VCaP (cell line): ENCODE measurements around the gene PPP6R3.

Source experiments
- H3K27ac ChIP-seq: fragments of 450-650 bp; 2 replicates; pipeline ENCODE4 v1.5.1; 2017
- CTCF ChIP-seq: fragments of 450-650 bp; conservative IDR thresholded peaks from 2 replicates; pipeline ENCODE4 v1.5.1; 2017; ENCODE audit warnings: mild to moderate bottlenecking, moderate library complexity

The PPP6R3 gene

GRCh38 chr11:68653486-68654430, 193.2 kb downstream of the PPP6R3 start:
- no peak overlapping the region for H3K27ac ChIP-seq
- no peak for TF ChIP-seq CTCF

GRCh38 chr11:68654978-68655377, 194.4 kb downstream of the PPP6R3 start:
- TF ChIP-seq CTCF: no peak
- H3K27ac ChIP-seq: no peak overlapping the region

- no peak for TF ChIP-seq CTCF
- no peak overlapping the region for H3K27ac ChIP-seq
These were observed 194.9 kb downstream of the PPP6R3 start for GRCh38 chr11:68655406-68655805.

- TF ChIP-seq CTCF: no peak
- no peak overlapping the region for H3K27ac ChIP-seq
These were observed 195.3 kb downstream of the PPP6R3 start for GRCh38 chr11:68655806-68656205.

DNA sequence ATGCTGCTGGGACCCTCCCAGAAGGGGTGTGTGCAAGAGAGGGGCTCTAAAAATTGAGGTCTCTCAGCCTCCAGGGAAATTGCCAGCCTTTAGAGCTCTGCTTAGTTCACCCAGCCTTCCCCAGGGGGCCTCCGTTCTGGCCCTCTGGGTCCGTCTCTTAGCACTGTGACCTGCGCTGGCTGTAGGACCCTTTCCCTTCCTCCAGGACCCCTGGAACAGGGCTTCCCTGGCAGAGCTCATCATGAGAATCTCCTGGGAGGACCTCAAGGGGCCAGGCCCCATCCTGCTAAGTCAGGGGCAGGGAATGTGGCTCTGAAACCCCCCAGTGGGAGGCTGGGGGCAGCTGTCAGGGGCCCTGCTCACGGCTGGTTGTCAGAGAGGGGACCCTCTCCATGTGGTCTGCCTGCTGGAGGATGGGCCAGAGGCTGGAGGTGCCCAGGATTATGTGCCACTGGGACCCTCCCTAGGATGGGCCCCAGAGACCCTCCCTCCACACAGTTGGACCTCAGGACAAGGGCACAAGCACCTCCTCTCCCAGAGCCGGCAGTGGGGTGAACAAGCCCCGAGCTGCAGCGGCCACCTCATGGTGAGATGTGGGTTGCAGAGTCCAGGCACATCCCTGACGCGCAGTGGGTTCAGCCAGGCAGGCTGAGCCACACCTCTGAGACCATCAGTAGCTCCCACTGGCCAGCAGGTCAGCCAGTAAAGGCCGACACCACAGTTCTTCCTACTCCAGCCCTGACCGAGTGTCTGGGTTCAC, 196.6 kb downstream of the PPP6R3 start:
- no peak for TF ChIP-seq CTCF
- no peak overlapping the region; the same call in 1 of the 2 replicates for H3K27ac ChIP-seq

GRCh38 chr11:68658097-68658496, 197.5 kb downstream of the PPP6R3 start:
- TF ChIP-seq CTCF: no peak
- peak overlapping the region; percentile 64; the same call in 1 of the 2 replicates for H3K27ac ChIP-seq

DNA sequence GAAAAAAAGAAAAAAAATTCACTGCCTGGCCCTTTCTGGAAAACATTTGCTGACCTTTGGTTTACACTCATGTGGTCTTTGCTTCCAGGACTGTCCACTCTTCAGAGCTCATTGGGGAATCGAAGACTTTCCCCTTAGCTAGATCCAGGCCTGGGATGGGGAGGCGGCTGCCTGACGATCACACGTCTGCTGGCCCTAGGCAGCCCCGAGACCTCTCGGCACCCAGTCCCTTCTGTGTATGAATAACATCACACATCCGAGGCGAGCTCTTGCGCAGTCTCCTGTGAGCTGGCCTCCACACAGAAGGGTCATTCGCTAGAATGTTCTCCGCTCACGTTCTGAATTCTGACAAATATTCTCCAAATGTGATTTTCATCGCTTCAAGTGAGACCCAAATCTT, 198.1 kb downstream of the PPP6R3 start:
- TF ChIP-seq CTCF: no peak

More for the DNA sequence above, 198.1 kb downstream of the PPP6R3 start:
- peak overlapping the region; percentile 64 for H3K27ac ChIP-seq
